Gastroesophageal sphincter (tissue), 4 donors: ENCODE measurements around the gene LMO7. TPM values are rescaled to one million over a fixed set of nuclear protein-coding genes. Genes with fewer than 3 reads are reported as not detected.

ENCODE experiments used
- ATAC-seq: fragments of 150-250 bp; one replicate; pipeline ENCODE4 v1.9.1; 2016; ENCODE audit warnings: mild to moderate bottlenecking, moderate library complexity
- H3K27ac ChIP-seq, 4 donors: fragments of 200-600 bp; sonication (generic) in 3 of 4; 1 replicate in 3 of 4; 2 replicates in 1 of 4; pipeline ENCODE4 v1.5.1; 2016 to 2019
- H3K27me3 ChIP-seq: fragments of 200-600 bp; sonication (generic); one replicate; pipeline ENCODE4 v1.5.1; 2019
- H3K36me3 ChIP-seq, 2 donors: fragments of 200-600 bp; sonication (generic); one replicate each; pipeline ENCODE4 v1.5.1; 2019; ENCODE audit warnings: control low read depth in 1 of 2
- H3K4me1 ChIP-seq, 3 donors: fragments of 200-600 bp; sonication (generic); 1 replicate in 2 of 3; 2 replicates in 1 of 3; pipeline ENCODE4 v1.5.1; 2016 to 2019; ENCODE audit warnings: control low read depth in 2 of 3
- H3K4me3 ChIP-seq, 2 donors: fragments of 200-600 bp; sonication (generic); one replicate each; pipeline ENCODE4 v1.5.1; 2019; ENCODE audit warnings: mild to moderate bottlenecking in 1 of 2, moderate library complexity in 1 of 2
- H3K9me3 ChIP-seq, 3 donors: fragments of 200-600 bp; sonication (generic); one replicate each; pipeline ENCODE4 v1.5.1; 2017 to 2019; ENCODE audit warnings: control low read depth in 2 of 3
- CTCF ChIP-seq, 4 experiments: fragments of 200-600 bp in 2 of 4; fragments of 450-650 bp in 2 of 4; sonication (generic) in 1 of 4; IDR thresholded peaks; one replicate each; pipeline ENCODE4 v1.5.1; 2017 to 2019; ENCODE audit warnings: antibody characterized with exemption in 4 of 4, mild to moderate bottlenecking in 2 of 4, moderate library complexity in 2 of 4
- EP300 ChIP-seq: sonication (generic); formaldehyde crosslinking; IDR thresholded peaks from one replicate; pipeline ENCODE4 v1.6.1; 2017; ENCODE audit warnings: antibody characterized with exemption, mild to moderate bottlenecking
- POLR2A ChIP-seq, 2 donors: fragments of 450-650 bp; IDR thresholded peaks; one replicate each; pipeline ENCODE4 v1.6.1; 2017; ENCODE audit warnings: antibody characterized with exemption in 2 of 2, mild to moderate bottlenecking in 2 of 2, moderate library complexity in 1 of 2
- POLR2AphosphoS5 ChIP-seq: sonication (generic); formaldehyde crosslinking; IDR thresholded peaks from one replicate; pipeline ENCODE4 v1.6.1; 2017; ENCODE audit warnings: antibody characterized with exemption
- WGBS, 2 donors: methylation state at CpG; one replicate each; pipeline ENCODE4 v1.1.5; 2018; ENCODE audit warnings: low coverage in 1 of 2; 5-methylcytosine and 5-hydroxymethylcytosine counted together
- total RNA-seq, 4 donors: library from RNA; depleted of rRNA; stranded (reverse); fragments of >200 nt; gene quantifications; one replicate each; pipeline ENCODE4 v1.1.0, GENCODE V29; 2016

LMO7 gene
- total RNA-seq, 4 donors from 2014 or later, result 15.1 to 45.0 (median 26.8) TPM

- Histone ChIP-seq H3K36me3 (peaks cover 0 to 16% of the 10 kb centered on the region in 2 donors), H3K4me1 (no peaks in the 10 kb centered on the region), H3K27ac (no peak overlapping the region), H3K4me3 (no peak overlapping the region), H3K9me3 (no peaks in the 10 kb centered on the region), H3K27me3 (no peaks in the 10 kb centered on the region)
- WGBS, 2 donors, result 100% methylated on average over 2 of the region's 7 CpGs; no CpG with 5 or more reads in 1 of the 2 donors
- no peak for TF ChIP-seq POLR2A (IDR thresholded peaks at IDR 0.05)
- TF ChIP-seq POLR2AphosphoS5, result no peak
- no peak for TF ChIP-seq CTCF (IDR thresholded peaks at IDR 0.05)
- TF ChIP-seq EP300, result no peak
- ATAC-seq, result no peak
Measured at GRCh38 chr13:75806117-75806516, 170.0 kb downstream of the LMO7 start.

GRCh38 chr13:75811361-75811760, 175.2 kb downstream of the LMO7 start:
- no peak for ATAC-seq
- 68 to 88% methylated on average over 5 of the region's 5 CpGs for WGBS, 2 donors
- Histone ChIP-seq H3K9me3 (no peaks in the 10 kb centered on the region), H3K4me1 (peaks cover 0 to 10% (median 0%) of the 10 kb centered on the region in 3 donors), H3K4me3 (no peak overlapping the region), H3K27me3 (no peaks in the 10 kb centered on the region), H3K27ac (no peak overlapping the region), H3K36me3 (peaks cover 0 to 8% of the 10 kb centered on the region in 2 donors)
- TF ChIP-seq POLR2A (IDR thresholded peaks at IDR 0.05) (no peak), CTCF (IDR thresholded peaks at IDR 0.05) (no peak), POLR2AphosphoS5 (no peak), EP300 (no peak)

GRCh38 chr13:75811841-75812240, 175.7 kb downstream of the LMO7 start:
- no peak for ATAC-seq
- Histone ChIP-seq H3K27me3 (no peaks in the 10 kb centered on the region), H3K27ac (no peak overlapping the region), H3K9me3 (no peaks in the 10 kb centered on the region), H3K36me3 (peaks cover 0 to 8% of the 10 kb centered on the region in 2 donors), H3K4me3 (no peak overlapping the region), H3K4me1 (peaks cover 0 to 10% (median 0%) of the 10 kb centered on the region in 3 donors)
- WGBS, 2 donors, result 53 to 67% methylated on average over 1 of the region's 1 CpG
- TF ChIP-seq EP300 (no peak), POLR2AphosphoS5 (no peak), CTCF (IDR thresholded peaks at IDR 0.05) (no peak), POLR2A (IDR thresholded peaks at IDR 0.05) (no peak)

- H3K4me3 ChIP-seq, result no peak overlapping the region
- WGBS, 2 donors, result 30 to 36% methylated on average over 3 to 6 of the region's 6 CpGs
Measured at GRCh38 chr13:75812751-75813181, 176.6 kb downstream of the LMO7 start.

More at GRCh38 chr13:75812751-75813181, 176.6 kb downstream of the LMO7 start:
- no peaks in the 10 kb centered on the region for H3K27me3 ChIP-seq
- H3K9me3 ChIP-seq, result no peaks in the 10 kb centered on the region
- peaks cover 0 to 10% (median 0%) of the 10 kb centered on the region in 3 donors for H3K4me1 ChIP-seq
- ATAC-seq, result no peak
- H3K27ac ChIP-seq, result no peak overlapping the region
- no peak for TF ChIP-seq EP300
- no peak for TF ChIP-seq POLR2AphosphoS5
- TF ChIP-seq POLR2A (IDR thresholded peaks at IDR 0.05), result no peak
- TF ChIP-seq CTCF (IDR thresholded peaks at IDR 0.05), result no peak
- H3K36me3 ChIP-seq, result peaks cover 0 to 7% of the 10 kb centered on the region in 2 donors
